CD4-positive, alpha-beta T cell (primary cell): ENCODE data around the gene PRMT9. TPM values are rescaled to one million over a fixed set of nuclear protein-coding genes. Genes with fewer than 3 reads are reported as not detected.
A peak's percentile ranks its signal among the peaks of the same experiment; 100 is the strongest.

Source experiments
- ATAC-seq: fragments of 200-7000 bp; cut with Tn5 transposase; one replicate; pipeline ENCODE4 v1.10.0; 2022; ENCODE audit warnings: mild to moderate bottlenecking; ENCODE audit not compliant: poor library complexity
- CTCF ChIA-PET: fragments of 350-600 bp; sonication (Branson Sonifier 250); formaldehyde crosslinking; loops from one replicate; lab custom pipeline; 2021; ENCODE audit warnings: antibody characterized with exemption, inconsistent platforms; lab: Charles Lee
- POLR2A ChIA-PET: fragments of 350-600 bp; sonication (Branson Sonifier 250); formaldehyde crosslinking; loops from one replicate; lab custom pipeline; 2021; ENCODE audit warnings: antibody characterized with exemption, inconsistent platforms; lab: Charles Lee
- DNase-seq, 14 experiments: peaks; one replicate each; pipeline ENCODE4 v3.0.0-alpha.2; 2013 to 2020; ENCODE audit warnings: mixed read lengths in 2 of 14
- H3K27ac ChIP-seq, 2 donors: one replicate each; pipeline versions ENCODE4 v1.5.1 to v1.7.0; 2013; ENCODE audit warnings: low read length in 2 of 2, low read depth in 1 of 2, mild to moderate bottlenecking in 1 of 2
- H3K27me3 ChIP-seq, 2 experiments: 1 replicate in 1 of 2; 2 replicates in 1 of 2; pipeline versions ENCODE4 v1.6.1 to v1.7.0; 2013; ENCODE audit warnings: low read length in 2 of 2, control low read depth in 1 of 2, mild to moderate bottlenecking in 1 of 2, moderate library complexity in 1 of 2; ENCODE audit not compliant: insufficient read depth in 2 of 2, control insufficient read depth in 1 of 2
- H3K36me3 ChIP-seq: one replicate; pipeline ENCODE4 v1.6.1; 2013; ENCODE audit warnings: low read length, control low read depth; ENCODE audit not compliant: insufficient read depth
- H3K4me1 ChIP-seq: one replicate; pipeline ENCODE4 v1.6.1; 2013; ENCODE audit warnings: low read length, control low read depth; ENCODE audit not compliant: insufficient read depth
- H3K4me3 ChIP-seq: one replicate; pipeline ENCODE4 v1.5.1; 2013; ENCODE audit warnings: mild to moderate bottlenecking, low read length, moderate library complexity
- H3K9me3 ChIP-seq, 2 experiments: 1 replicate in 1 of 2; 2 replicates in 1 of 2; pipeline versions ENCODE4 v1.6.1 to v1.7.0; 2013; ENCODE audit warnings: low read length in 2 of 2, mild to moderate bottlenecking in 2 of 2, control low read depth in 1 of 2, moderate library complexity in 1 of 2; ENCODE audit not compliant: control insufficient read depth in 1 of 2, insufficient read depth in 1 of 2
- H3K27ac Mint-ChIP-seq: one replicate; pipeline ENCODE4 v1.8.0; 2020; ENCODE audit warnings: mixed read lengths
- H3K27me3 Mint-ChIP-seq: one replicate; pipeline ENCODE4 v1.8.0; 2021; ENCODE audit warnings: mixed read lengths
- H3K36me3 Mint-ChIP-seq: one replicate; pipeline ENCODE4 v1.8.0; 2021; ENCODE audit warnings: low read depth, mixed read lengths
- H3K4me1 Mint-ChIP-seq: one replicate; pipeline ENCODE4 v1.8.0; 2021; ENCODE audit warnings: low read depth, mixed read lengths
- H3K4me3 Mint-ChIP-seq: one replicate; pipeline ENCODE4 v1.8.0; 2020; ENCODE audit warnings: mild to moderate bottlenecking, mixed read lengths
- H3K9me3 Mint-ChIP-seq: one replicate; pipeline ENCODE4 v1.8.0; 2020; ENCODE audit warnings: mixed read lengths
- intact Hi-C, 2 experiments: fragments of 100-400 bp; cut with DNase I in 1 of 2; cut with micrococcal nuclease in 1 of 2; formaldehyde crosslinking; loops; one replicate each; pipeline versions ENCODE4 v1.15.1 to v1.9.0; 2023 to 2025; cut with DNase I, micrococcal nuclease
- total RNA-seq, 174 experiments: library from RNA in 2 of 174; stranded (reverse) in 2 of 174; gene quantifications; one replicate each; pipeline ENCODE4 v1.2.3 and lab custom pipeline; 2021 to 2026
- TF ChIP-seq, protein P1 (sequence below): fragments of 200-600 bp; IDR thresholded peaks from one replicate; pipeline ENCODE4 v1.8.0; 2022; ENCODE audit warnings: antibody characterized with exemption, mild to moderate bottlenecking

Gene PRMT9
- total RNA-seq, 2 experiments from 2014 or later, result 21.0 to 21.1 TPM

DNA sequence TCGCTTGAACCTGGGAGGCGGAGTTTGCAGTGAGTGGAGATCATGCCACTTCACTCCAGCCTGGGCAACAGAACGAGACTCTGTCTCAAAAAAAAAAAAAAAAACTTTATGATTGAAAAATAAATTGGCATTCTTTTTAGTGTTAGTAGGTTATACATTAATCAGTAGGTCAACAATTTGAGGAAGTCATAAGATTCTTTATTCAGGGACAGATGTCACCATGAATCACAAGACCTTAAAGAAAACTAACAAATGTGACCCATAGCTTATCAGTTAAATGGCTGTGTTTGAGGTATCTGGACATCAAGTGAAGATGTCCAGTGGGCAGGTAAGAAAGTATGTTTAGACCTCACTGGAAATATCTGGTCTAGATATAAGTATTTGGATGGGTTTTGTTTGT is 9.3 kb upstream of the PRMT9 start:
- Mint-ChIP-seq H3K4me3 (no peak overlapping the region), H3K27ac (no peak overlapping the region), H3K27me3 (peaks cover 40% of the 10 kb centered on the region), H3K9me3 (no peaks in the 10 kb centered on the region), H3K36me3 (no peaks in the 10 kb centered on the region), H3K4me1 (no peaks in the 10 kb centered on the region)
- ATAC-seq (no peak), DNase-seq (no peak)
- POLR2A ChIA-PET, result no interaction called here
- Histone ChIP-seq H3K9me3 (no peaks in the 10 kb centered on the region), H3K27me3 (peaks cover 5 to 12% of the 10 kb centered on the region in 2 experiments), H3K4me3 (no peak overlapping the region), H3K36me3 (no peaks in the 10 kb centered on the region), H3K27ac (no peak overlapping the region), H3K4me1 (peaks cover 3% of the 10 kb centered on the region)
- TF ChIP-seq, protein P1, sequence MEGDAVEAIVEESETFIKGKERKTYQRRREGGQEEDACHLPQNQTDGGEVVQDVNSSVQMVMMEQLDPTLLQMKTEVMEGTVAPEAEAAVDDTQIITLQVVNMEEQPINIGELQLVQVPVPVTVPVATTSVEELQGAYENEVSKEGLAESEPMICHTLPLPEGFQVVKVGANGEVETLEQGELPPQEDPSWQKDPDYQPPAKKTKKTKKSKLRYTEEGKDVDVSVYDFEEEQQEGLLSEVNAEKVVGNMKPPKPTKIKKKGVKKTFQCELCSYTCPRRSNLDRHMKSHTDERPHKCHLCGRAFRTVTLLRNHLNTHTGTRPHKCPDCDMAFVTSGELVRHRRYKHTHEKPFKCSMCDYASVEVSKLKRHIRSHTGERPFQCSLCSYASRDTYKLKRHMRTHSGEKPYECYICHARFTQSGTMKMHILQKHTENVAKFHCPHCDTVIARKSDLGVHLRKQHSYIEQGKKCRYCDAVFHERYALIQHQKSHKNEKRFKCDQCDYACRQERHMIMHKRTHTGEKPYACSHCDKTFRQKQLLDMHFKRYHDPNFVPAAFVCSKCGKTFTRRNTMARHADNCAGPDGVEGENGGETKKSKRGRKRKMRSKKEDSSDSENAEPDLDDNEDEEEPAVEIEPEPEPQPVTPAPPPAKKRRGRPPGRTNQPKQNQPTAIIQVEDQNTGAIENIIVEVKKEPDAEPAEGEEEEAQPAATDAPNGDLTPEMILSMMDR, result no peak
- CTCF ChIA-PET, result interaction anchor here (0.9 kb wide), 1 partner anchor 15 kb away, joined by 3 read pairs; no protein-coding TSS in a partner anchor
- intact Hi-C loops, result no loop called here

DNA sequence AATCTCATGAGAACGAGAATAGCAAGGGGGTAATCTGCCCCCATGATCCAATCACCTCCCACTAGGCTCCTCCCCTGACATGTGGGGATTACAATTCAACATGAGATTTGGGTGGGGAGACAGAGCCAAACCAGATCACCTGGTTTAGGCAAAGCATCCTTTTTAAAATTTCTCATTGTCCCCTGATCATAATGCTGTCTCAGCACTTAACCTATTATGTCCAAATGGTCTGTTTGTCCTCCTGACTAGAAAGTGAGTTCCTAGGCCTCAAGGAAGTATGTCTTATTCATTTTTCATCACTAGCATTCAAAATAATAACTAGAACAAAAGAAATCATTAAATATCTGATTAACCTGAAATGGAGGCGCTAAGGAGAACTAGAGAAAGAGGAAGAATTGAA is 7.9 kb upstream of the PRMT9 start:
- peaks cover 5% of the 10 kb centered on the region in 2 experiments for H3K27me3 ChIP-seq
- no peak overlapping the region for H3K27ac ChIP-seq
- H3K4me3 Mint-ChIP-seq, result no peak overlapping the region
- peaks cover 3% of the 10 kb centered on the region for H3K4me1 ChIP-seq
- peaks cover 35% of the 10 kb centered on the region for H3K27me3 Mint-ChIP-seq
- no peaks in the 10 kb centered on the region for H3K36me3 Mint-ChIP-seq
- CTCF ChIA-PET, result no interaction called here
- ATAC-seq (no peak), DNase-seq (no peak)
- POLR2A ChIA-PET, result no interaction called here
- no peak overlapping the region for H3K27ac Mint-ChIP-seq
- intact Hi-C loops, result no loop called here
- TF ChIP-seq, protein P1, result no peak
- no peaks in the 10 kb centered on the region for H3K9me3 ChIP-seq
- H3K36me3 ChIP-seq, result no peaks in the 10 kb centered on the region
- H3K4me3 ChIP-seq, result no peak overlapping the region
- H3K9me3 Mint-ChIP-seq, result no peaks in the 10 kb centered on the region
- no peaks in the 10 kb centered on the region for H3K4me1 Mint-ChIP-seq

DNA sequence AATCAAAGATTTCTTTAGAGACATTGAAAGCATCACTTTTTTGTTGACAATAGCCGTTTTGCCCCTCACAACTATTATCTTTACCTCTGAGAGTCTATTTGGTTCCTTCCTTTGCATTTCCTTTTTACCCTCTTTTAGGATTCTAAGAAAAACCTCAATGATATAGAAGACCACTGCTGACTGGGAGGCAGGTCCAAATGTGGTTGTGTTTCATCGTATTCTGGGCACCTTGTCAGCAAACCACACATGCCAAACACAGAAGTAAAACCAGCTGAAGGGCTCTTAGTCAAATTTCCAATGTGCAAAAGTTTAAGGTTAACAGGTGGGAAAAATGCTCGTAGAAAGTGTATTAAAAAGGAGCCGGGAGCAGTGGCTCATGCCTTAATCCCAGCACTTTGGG is 5.1 kb upstream of the PRMT9 start:
- Histone ChIP-seq H3K36me3 (no peaks in the 10 kb centered on the region), H3K4me3 (no peak overlapping the region), H3K4me1 (peaks cover 5% of the 10 kb centered on the region), H3K9me3 (no peaks in the 10 kb centered on the region), H3K27ac (no peak overlapping the region), H3K27me3 (peaks cover 3 to 5% of the 10 kb centered on the region in 2 experiments)
- DNase-seq (peak in 1 of 14 experiments; percentile 20), ATAC-seq (no peak)
- peaks cover 9% of the 10 kb centered on the region for H3K4me1 Mint-ChIP-seq
- no peak overlapping the region for H3K27ac Mint-ChIP-seq
- TF ChIP-seq, protein P1, result no peak
- H3K27me3 Mint-ChIP-seq, result peaks cover 48% of the 10 kb centered on the region
- intact Hi-C loops, result loop anchor here in 1 of 2 experiments (10.0 kb wide), 1 partner anchor 756 kb away; the partner anchor contains the start of gene NR3C2
- POLR2A ChIA-PET, result no interaction called here
- H3K36me3 Mint-ChIP-seq, result peaks cover 6% of the 10 kb centered on the region
- no peak overlapping the region for H3K4me3 Mint-ChIP-seq
- H3K9me3 Mint-ChIP-seq, result no peaks in the 10 kb centered on the region
- CTCF ChIA-PET, result interaction anchor here (1.3 kb wide), 1 partner anchor 178 kb away, joined by 3 read pairs; no protein-coding TSS in a partner anchor
